AG09309 (cell line): ENCODE data around the gene BUD31.

Source experiments
- DNase-seq: peaks from one replicate; pipeline ENCODE4 v3.0.0-alpha.2; 2010; ENCODE audit warnings: low read depth
- H3K4me3 ChIP-seq: 2 replicates; pipeline ENCODE4 v1.5.1; 2011; ENCODE audit warnings: mild to moderate bottlenecking, low read depth, low read length, moderate library complexity; ENCODE audit not compliant: control insufficient read depth
- CTCF ChIP-seq: IDR thresholded peaks from 2 replicates; pipeline ENCODE4 v1.5.1; 2011; ENCODE audit warnings: mild to moderate bottlenecking, low read depth, low read length, inconsistent platforms; ENCODE audit not compliant: insufficient read depth, control insufficient read depth; ENCODE audit errors: missing control alignments

The BUD31 gene

GRCh38 chr7:99433158-99433557 lies 24.4 kb downstream of the BUD31 start:
- H3K4me3 ChIP-seq, result no peak overlapping the region
- TF ChIP-seq CTCF, result no peak
- DNase-seq, result no peak

- DNase-seq, result no peak
- peak overlapping the region; percentile 99 for H3K4me3 ChIP-seq
- TF ChIP-seq CTCF, result no peak
Measured at GRCh38 chr7:99437946-99438572, 29.3 kb downstream of the BUD31 start.

- TF ChIP-seq CTCF, result no peak
- peak; percentile 79 for DNase-seq
- H3K4me3 ChIP-seq, result peak within 1 kb of the TSS; percentile 99
Measured at GRCh38 chr7:99438573-99439480, 30.1 kb downstream of the BUD31 start, which contains the start of the genes CPSF4 and PTCD1. TSS of gene CPSF4 (plus strand) at chr7:99438943. CDS start at chr7:99439083, 140 bp downstream. TSS of gene PTCD1 (minus strand) at chr7:99438798. CDS start at chr7:99435242, 3,556 bp downstream.

- no peak for TF ChIP-seq CTCF
- peak overlapping the region; percentile 99 for H3K4me3 ChIP-seq
- DNase-seq, result peak; percentile 24
Measured at GRCh38 chr7:99440195-99440594, 31.4 kb downstream of the BUD31 start.

GRCh38 chr7:99446096-99446495 lies 37.3 kb downstream of the BUD31 start:
- no peak for DNase-seq
- no peak for TF ChIP-seq CTCF
- H3K4me3 ChIP-seq, result no peak overlapping the region

DNA sequence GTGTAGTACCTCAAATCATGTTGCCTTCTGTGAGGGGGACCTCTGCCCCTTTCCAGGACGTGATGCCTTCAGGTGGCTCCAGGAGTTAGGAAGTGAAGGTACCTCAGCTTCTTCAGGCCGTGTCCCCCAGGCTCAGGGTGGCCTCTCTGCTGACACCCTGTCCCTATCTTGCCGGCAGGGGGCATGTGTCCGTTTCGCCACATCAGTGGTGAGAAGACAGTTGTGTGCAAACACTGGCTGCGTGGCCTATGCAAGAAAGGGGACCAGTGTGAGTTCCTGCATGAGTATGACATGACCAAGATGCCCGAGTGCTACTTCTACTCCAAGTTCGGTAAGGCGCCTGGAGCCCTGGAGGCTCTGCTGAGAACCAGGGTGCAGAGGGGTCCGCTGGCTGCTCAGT lies 39.2 kb downstream of the BUD31 start:
- TF ChIP-seq CTCF, result no peak
- no peak overlapping the region for H3K4me3 ChIP-seq
- no peak for DNase-seq
